Mesothelial cell of epicardium (in vitro differentiated cells): ENCODE results near the gene EIF4G3. TPM values are rescaled to one million over a fixed set of nuclear protein-coding genes. Genes with fewer than 3 reads are reported as not detected.

Experiments used
- DNase-seq, 2 experiments: peaks; one replicate each; pipeline ENCODE4 v3.0.0; 2021; ENCODE audit warnings: low spot score in 2 of 2; ENCODE audit not compliant: unreplicated experiment in 2 of 2
- H3K27ac Mint-ChIP-seq: 2 replicates; pipeline ENCODE4 v1.8.0; 2021; ENCODE audit warnings: mixed read lengths
- H3K27me3 Mint-ChIP-seq: 2 replicates; pipeline ENCODE4 v1.8.0; 2021; ENCODE audit warnings: low read depth, mixed read lengths
- H3K36me3 Mint-ChIP-seq: 2 replicates; pipeline ENCODE4 v1.8.0; 2021; ENCODE audit warnings: mixed read lengths
- H3K4me1 Mint-ChIP-seq: 2 replicates; pipeline ENCODE4 v1.8.0; 2021; ENCODE audit warnings: mixed read lengths
- H3K4me3 Mint-ChIP-seq: 2 replicates; pipeline ENCODE4 v1.8.0; 2021; ENCODE audit warnings: mild to moderate bottlenecking, moderate library complexity, mixed read lengths
- H3K9me3 Mint-ChIP-seq: 2 replicates; pipeline ENCODE4 v1.8.0; 2021; ENCODE audit warnings: mixed read lengths
- CTCF ChIP-seq: fragments of 200-600 bp; sonication (generic); IDR thresholded peaks from one replicate; pipeline ENCODE4 v1.5.0; 2021; ENCODE audit warnings: antibody characterized with exemption; ENCODE audit not compliant: unreplicated experiment
- total RNA-seq: library from RNA; stranded (reverse); gene quantifications from 3 replicates; pipeline ENCODE4 v1.2.1, GENCODE V29; 2021

EIF4G3 gene
- total RNA-seq, 1 donor from 2014 or later = 106 TPM

DNA sequence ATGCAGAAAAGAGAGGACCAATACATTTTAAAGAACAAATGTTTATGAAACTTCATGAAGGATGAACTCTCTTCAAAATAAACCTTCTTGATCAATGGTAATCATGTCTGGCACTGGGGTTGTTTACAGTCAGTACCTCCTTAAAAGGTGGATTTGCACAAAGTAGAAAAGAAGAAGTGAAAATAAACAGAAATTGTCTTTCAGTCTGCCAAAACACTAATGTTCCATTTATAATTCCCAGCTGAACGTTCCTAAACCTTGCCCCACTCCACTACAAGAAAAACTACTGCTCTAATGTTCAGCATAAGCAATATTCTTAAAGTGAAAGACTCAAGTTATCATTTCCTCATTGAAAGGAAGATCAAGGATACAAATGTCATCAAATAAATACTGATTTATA lies 86.2 kb downstream of the EIF4G3 start:
- Mint-ChIP-seq H3K9me3 (no peaks in the 10 kb centered on the region), H3K4me1 (peaks cover 9% of the 10 kb centered on the region), H3K36me3 (peaks cover 25% of the 10 kb centered on the region), H3K27ac (peak overlapping the region; percentile 62), H3K4me3 (no peak overlapping the region), H3K27me3 (no peaks in the 10 kb centered on the region)
- no peak for TF ChIP-seq CTCF
- DNase-seq = no peak

- H3K4me1 Mint-ChIP-seq = peaks cover 9% of the 10 kb centered on the region
- peaks cover 21% of the 10 kb centered on the region for H3K36me3 Mint-ChIP-seq
- no peaks in the 10 kb centered on the region for H3K27me3 Mint-ChIP-seq
- no peak for TF ChIP-seq CTCF
- no peak overlapping the region for H3K27ac Mint-ChIP-seq
- no peaks in the 10 kb centered on the region for H3K9me3 Mint-ChIP-seq
- no peak for DNase-seq
- H3K4me3 Mint-ChIP-seq = no peak overlapping the region
Observed at GRCh38 chr1:21089731-21090130, 87.0 kb downstream of the EIF4G3 start.

DNA sequence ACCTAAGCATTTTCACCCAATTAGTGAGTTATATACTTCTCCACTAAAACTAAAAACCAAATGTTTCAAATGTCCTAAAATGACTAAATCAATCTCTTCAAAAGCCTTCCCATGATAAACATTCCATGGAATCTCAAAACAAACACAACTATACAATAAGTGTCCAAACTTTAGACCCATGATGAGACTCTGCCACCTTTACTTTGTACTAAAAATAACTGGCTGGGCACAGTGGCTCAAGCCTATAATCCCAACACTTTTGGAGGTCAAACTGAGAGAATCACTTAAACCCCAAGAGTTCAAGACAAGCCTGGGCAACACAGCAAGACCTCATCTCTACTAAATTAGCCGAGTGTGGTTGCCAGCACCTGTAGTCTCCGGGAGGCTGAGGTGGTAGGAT lies 87.4 kb downstream of the EIF4G3 start:
- no peak for TF ChIP-seq CTCF
- no peak overlapping the region for H3K4me3 Mint-ChIP-seq
- no peak for DNase-seq
- no peak overlapping the region for H3K27ac Mint-ChIP-seq
- H3K4me1 Mint-ChIP-seq = peaks cover 11% of the 10 kb centered on the region
- H3K36me3 Mint-ChIP-seq = peaks cover 21% of the 10 kb centered on the region
- no peaks in the 10 kb centered on the region for H3K9me3 Mint-ChIP-seq
- H3K27me3 Mint-ChIP-seq = no peaks in the 10 kb centered on the region

DNA sequence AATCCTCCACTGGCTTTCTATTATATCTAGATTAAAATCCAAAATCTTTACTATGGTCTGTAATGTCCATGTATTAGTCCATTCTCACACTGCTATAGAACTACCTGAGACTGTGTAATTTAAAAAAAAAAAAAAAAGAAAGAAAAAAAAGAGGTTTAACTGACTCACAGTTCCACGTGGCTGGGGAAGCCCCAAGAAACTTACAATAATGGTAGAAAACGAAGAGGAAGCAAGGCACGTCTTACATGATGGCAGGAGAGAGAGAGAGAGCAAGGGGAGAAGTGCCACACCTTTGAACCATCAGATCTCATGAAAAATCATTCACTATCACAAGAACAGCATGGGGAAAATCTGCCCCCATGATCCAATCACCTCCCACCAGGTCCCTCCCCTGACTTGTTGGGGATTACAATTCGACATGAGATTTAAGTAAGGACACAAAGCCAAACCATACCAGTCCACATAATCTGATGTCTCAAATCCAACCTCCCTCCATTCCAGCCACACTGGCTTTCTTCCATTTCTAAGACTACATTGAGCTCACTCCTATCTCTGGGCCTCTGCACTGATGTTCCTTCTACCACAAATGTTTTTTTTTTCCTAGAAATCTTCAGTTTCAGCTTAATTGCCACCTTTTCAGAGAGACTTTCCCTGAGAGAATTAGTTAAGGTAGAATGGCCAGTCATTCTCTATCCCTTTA lies 92.4 kb downstream of the EIF4G3 start:
- H3K27ac Mint-ChIP-seq = peak overlapping the region; percentile 75
- H3K9me3 Mint-ChIP-seq = no peaks in the 10 kb centered on the region
- peaks cover 12% of the 10 kb centered on the region for H3K36me3 Mint-ChIP-seq
- H3K4me3 Mint-ChIP-seq = no peak overlapping the region
- H3K4me1 Mint-ChIP-seq = peaks cover 7% of the 10 kb centered on the region
- no peak for DNase-seq
- H3K27me3 Mint-ChIP-seq = no peaks in the 10 kb centered on the region
- no peak for TF ChIP-seq CTCF

- H3K27ac Mint-ChIP-seq = peak overlapping the region; percentile 14
Observed at GRCh38 chr1:21082073-21082472, 94.6 kb downstream of the EIF4G3 start.

More at GRCh38 chr1:21082073-21082472, 94.6 kb downstream of the EIF4G3 start:
- peaks cover 5% of the 10 kb centered on the region for H3K4me1 Mint-ChIP-seq
- no peaks in the 10 kb centered on the region for H3K9me3 Mint-ChIP-seq
- TF ChIP-seq CTCF = no peak
- DNase-seq = no peak
- H3K36me3 Mint-ChIP-seq = peaks cover 13% of the 10 kb centered on the region
- no peaks in the 10 kb centered on the region for H3K27me3 Mint-ChIP-seq
- no peak overlapping the region for H3K4me3 Mint-ChIP-seq
